RWPE2 (cell line): Measurements from ENCODE around the gene GRIK3.

Source experiments
- ATAC-seq: fragments of 200-7000 bp; cut with Tn5 transposase; 3 replicates; pipeline ENCODE4 v1.9.1; 2021; ENCODE audit warnings: low read depth
- DNase-seq: peaks from one replicate; pipeline ENCODE4 v3.0.0-alpha.2; 2020; ENCODE audit warnings: low spot score
- H3K27ac ChIP-seq: fragments of 450-650 bp; 2 replicates; pipeline ENCODE4 v1.5.1; 2017; ENCODE audit warnings: mild to moderate bottlenecking; ENCODE audit not compliant: poor library complexity, severe bottlenecking
- H3K27me3 ChIP-seq: fragments of 250-450 bp; sonication (Bioruptor Pico); 2 replicates; pipeline ENCODE4 v1.5.1; 2021; ENCODE audit warnings: mild to moderate bottlenecking, moderate library complexity; ENCODE audit not compliant: insufficient read depth, poor library complexity, severe bottlenecking
- H3K36me3 ChIP-seq: fragments of 250-450 bp; sonication (Bioruptor Pico); 2 replicates; pipeline ENCODE4 v1.5.1; 2020; ENCODE audit warnings: low read depth, mild to moderate bottlenecking, moderate library complexity
- H3K4me1 ChIP-seq: fragments of 250-450 bp; sonication (Bioruptor Pico); 2 replicates; pipeline ENCODE4 v1.5.1; 2021; ENCODE audit warnings: mild to moderate bottlenecking, moderate library complexity; ENCODE audit not compliant: insufficient read depth, poor library complexity, severe bottlenecking
- H3K4me3 ChIP-seq: fragments of 250-450 bp; sonication (Bioruptor Pico); 2 replicates; pipeline ENCODE4 v1.5.1; 2021; ENCODE audit warnings: mild to moderate bottlenecking, moderate library complexity; ENCODE audit not compliant: severe bottlenecking
- H3K9me3 ChIP-seq: fragments of 250-450 bp; sonication (Bioruptor Pico); 2 replicates; pipeline ENCODE4 v1.5.1; 2021; ENCODE audit warnings: mild to moderate bottlenecking, moderate library complexity; ENCODE audit not compliant: severe bottlenecking
- TF ChIP-seq, protein P1 (sequence below): fragments of 450-650 bp; IDR thresholded peaks from one replicate; pipeline ENCODE4 v1.5.1; 2017; ENCODE audit warnings: mild to moderate bottlenecking, moderate library complexity; ENCODE audit not compliant: poor library complexity, severe bottlenecking

The GRIK3 gene

DNA sequence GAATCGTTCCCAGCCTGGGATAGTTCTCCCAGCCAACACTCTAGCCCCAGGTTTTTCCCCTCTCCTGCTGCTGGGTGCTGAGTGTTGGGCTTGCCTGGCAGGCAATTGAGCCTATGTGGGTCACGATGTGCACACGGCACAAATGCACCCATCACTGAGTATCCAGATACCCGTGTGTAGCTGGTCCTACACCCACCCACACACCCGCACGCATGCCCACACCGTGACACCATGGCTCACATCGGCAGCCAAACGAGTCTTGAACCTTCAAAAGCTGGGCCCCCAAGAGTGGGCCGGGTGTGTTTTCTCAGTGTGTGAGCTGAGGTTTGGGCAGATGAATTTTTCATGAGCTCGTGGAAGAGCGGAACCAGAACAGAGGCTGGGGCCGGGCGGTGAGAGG is 188.5 kb downstream of the GRIK3 start:
- H3K27ac ChIP-seq, result no peak overlapping the region
- H3K4me3 ChIP-seq, result no peak overlapping the region
- no peaks in the 10 kb centered on the region for H3K36me3 ChIP-seq
- H3K9me3 ChIP-seq, result no peaks in the 10 kb centered on the region
- TF ChIP-seq, protein P1, sequence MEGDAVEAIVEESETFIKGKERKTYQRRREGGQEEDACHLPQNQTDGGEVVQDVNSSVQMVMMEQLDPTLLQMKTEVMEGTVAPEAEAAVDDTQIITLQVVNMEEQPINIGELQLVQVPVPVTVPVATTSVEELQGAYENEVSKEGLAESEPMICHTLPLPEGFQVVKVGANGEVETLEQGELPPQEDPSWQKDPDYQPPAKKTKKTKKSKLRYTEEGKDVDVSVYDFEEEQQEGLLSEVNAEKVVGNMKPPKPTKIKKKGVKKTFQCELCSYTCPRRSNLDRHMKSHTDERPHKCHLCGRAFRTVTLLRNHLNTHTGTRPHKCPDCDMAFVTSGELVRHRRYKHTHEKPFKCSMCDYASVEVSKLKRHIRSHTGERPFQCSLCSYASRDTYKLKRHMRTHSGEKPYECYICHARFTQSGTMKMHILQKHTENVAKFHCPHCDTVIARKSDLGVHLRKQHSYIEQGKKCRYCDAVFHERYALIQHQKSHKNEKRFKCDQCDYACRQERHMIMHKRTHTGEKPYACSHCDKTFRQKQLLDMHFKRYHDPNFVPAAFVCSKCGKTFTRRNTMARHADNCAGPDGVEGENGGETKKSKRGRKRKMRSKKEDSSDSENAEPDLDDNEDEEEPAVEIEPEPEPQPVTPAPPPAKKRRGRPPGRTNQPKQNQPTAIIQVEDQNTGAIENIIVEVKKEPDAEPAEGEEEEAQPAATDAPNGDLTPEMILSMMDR, result no peak
- no peaks in the 10 kb centered on the region for H3K4me1 ChIP-seq
- H3K27me3 ChIP-seq, result peaks cover 15% of the 10 kb centered on the region
- DNase-seq, result no peak
- ATAC-seq, result no peak

DNA sequence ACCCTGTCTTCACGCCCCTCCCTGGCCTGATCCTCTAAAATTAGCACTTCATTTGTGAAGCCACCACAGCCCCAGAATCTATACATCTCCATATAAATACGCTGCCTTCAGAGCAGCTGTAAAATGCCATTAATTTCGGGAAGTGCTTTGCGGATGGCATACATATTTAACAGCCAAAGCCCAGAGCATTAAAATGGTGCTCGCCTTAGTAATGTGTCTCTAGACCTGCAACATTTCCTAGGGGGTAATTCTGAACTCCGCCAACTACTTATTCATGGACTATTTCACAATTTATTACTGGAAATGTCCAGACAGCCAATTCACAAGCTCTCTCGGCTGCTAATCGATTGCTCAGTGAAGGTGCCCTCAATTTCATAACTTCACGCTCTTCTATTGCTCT is 189.4 kb downstream of the GRIK3 start:
- TF ChIP-seq, protein P1, result no peak
- Histone ChIP-seq H3K4me3 (no peak overlapping the region), H3K4me1 (no peaks in the 10 kb centered on the region), H3K27ac (no peak overlapping the region), H3K27me3 (peaks cover 7% of the 10 kb centered on the region), H3K9me3 (no peaks in the 10 kb centered on the region), H3K36me3 (no peaks in the 10 kb centered on the region)
- DNase-seq (no peak), ATAC-seq (no peak)

DNA sequence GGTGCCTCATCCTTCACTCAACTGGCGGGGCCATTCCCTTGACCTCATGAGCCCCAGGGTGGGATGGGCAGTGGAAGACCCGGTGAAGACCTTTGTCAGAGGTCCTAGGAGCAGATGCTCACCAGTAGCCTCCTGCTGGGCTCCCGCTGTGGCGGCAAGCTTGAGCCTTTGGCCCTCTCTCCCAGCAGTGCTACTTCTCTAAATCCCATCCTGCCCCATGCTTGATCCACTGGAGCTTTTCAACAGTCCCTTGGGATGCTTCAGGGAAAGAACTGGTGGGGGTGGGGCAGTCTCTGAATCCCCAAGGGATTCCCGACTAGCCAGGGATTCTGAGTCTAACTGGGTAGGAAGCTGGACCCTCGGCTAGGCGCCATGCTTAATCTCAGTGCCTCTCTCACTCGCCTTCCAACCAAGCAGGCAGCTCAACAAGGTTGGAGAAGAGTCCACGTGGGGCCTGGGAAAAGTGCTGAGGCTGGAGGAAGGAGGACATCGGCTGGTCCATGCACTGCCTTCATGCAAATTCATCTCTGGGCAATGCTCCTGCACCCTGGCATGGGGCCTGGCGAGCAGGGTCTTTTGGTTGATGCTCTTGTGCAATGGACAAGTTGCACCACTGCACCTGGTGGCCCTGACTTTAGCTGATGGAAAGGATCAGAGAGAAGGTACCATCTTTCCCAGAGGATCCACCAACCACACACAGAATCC is 190.3 kb downstream of the GRIK3 start:
- DNase-seq (no peak), ATAC-seq (no peak)
- no peak overlapping the region for H3K4me3 ChIP-seq
- H3K27ac ChIP-seq, result no peak overlapping the region
- TF ChIP-seq, protein P1, result no peak
- H3K27me3 ChIP-seq, result peaks cover 7% of the 10 kb centered on the region
- H3K9me3 ChIP-seq, result no peaks in the 10 kb centered on the region
- no peaks in the 10 kb centered on the region for H3K4me1 ChIP-seq
- no peaks in the 10 kb centered on the region for H3K36me3 ChIP-seq

DNA sequence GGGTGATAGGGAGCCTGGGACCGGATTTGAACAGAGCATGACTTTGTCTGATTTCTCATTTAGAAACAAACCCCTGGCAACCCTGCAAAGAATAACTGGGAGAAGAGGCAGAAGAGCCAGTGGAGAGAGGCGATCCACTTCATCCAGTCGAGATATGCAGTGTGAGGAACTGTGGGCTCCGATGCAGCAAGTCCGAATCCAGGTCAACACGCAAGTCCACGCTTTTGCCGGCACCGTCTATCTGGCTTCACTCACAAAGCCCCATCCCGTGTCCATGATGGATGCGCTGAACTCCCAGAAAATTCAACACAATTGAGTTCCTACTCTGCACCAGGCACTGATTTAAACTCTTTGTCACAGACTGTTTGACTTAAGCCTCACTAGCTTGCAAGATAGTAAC is 191.3 kb downstream of the GRIK3 start:
- ATAC-seq (no peak), DNase-seq (no peak)
- Histone ChIP-seq H3K27me3 (peaks cover 5% of the 10 kb centered on the region), H3K9me3 (no peaks in the 10 kb centered on the region), H3K4me1 (no peaks in the 10 kb centered on the region), H3K4me3 (no peak overlapping the region), H3K36me3 (no peaks in the 10 kb centered on the region), H3K27ac (no peak overlapping the region)
- TF ChIP-seq, protein P1, result no peak

DNA sequence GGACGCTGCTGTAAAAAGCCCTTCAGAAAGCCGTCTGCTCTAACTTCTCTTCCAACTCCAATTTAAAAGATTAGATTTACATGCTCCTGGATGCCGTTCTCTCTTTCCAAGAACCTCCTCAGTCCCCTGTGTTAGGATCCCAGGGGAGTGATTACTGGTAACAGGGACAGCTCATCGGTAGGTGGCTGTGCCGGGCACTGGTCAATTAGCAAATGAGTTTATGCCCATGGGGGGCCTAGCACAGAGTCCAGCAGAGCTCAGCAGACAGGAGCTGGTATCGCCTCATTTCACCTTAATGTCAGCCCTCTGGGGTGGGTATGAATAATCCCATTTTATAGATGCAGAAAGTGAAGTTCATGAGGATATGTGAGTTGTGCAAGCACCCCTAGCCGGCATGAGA is 191.9 kb downstream of the GRIK3 start:
- H3K36me3 ChIP-seq, result no peaks in the 10 kb centered on the region
- H3K27ac ChIP-seq, result no peak overlapping the region
- no peaks in the 10 kb centered on the region for H3K4me1 ChIP-seq
- TF ChIP-seq, protein P1, result no peak
- H3K4me3 ChIP-seq, result no peak overlapping the region
- no peaks in the 10 kb centered on the region for H3K9me3 ChIP-seq
- ATAC-seq (no peak), DNase-seq (no peak)
- peaks cover 4% of the 10 kb centered on the region for H3K27me3 ChIP-seq
